Stomach (tissue), 9 donors: ENCODE data around the gene TMEM167B. TPM values are rescaled to one million over a fixed set of nuclear protein-coding genes. Genes with fewer than 3 reads are reported as not detected.

Source experiments
- DNase-seq, 2 donors: peaks; one replicate each; pipeline versions ENCODE4 v3.0.0 to v3.0.0-alpha.2; 2013 to 2019
- H3K27ac ChIP-seq, 5 donors: fragments of 200-600 bp in 4 of 5; sonication (generic) in 4 of 5; one replicate each; pipeline ENCODE4 v1.5.1; 2013 to 2019; ENCODE audit warnings: mild to moderate bottlenecking in 1 of 5, moderate library complexity in 1 of 5
- H3K27me3 ChIP-seq, 3 donors: fragments of 200-600 bp; sonication (generic); one replicate each; pipeline ENCODE4 v1.5.1; 2017 to 2019; ENCODE audit warnings: mixed run types in 1 of 3
- H3K36me3 ChIP-seq, 4 donors: fragments of 200-600 bp; sonication (generic); 1 replicate in 3 of 4; 2 replicates in 1 of 4; pipeline ENCODE4 v1.5.1; 2016 to 2019
- H3K4me1 ChIP-seq, 4 donors: fragments of 200-600 bp; sonication (generic); one replicate each; pipeline ENCODE4 v1.5.1; 2016 to 2019
- H3K4me3 ChIP-seq, 4 donors: fragments of 200-600 bp; sonication (generic) in 3 of 4; one replicate each; pipeline ENCODE4 v1.5.1; 2016 to 2019; ENCODE audit warnings: mild to moderate bottlenecking in 1 of 4
- H3K9me3 ChIP-seq, 4 donors: fragments of 200-600 bp; sonication (generic); one replicate each; pipeline ENCODE4 v1.5.1; 2016 to 2019
- CTCF ChIP-seq, 7 experiments: fragments of 450-650 bp in 4 of 7; fragments of 200-600 bp in 3 of 7; sonication (generic) in 3 of 7; IDR thresholded peaks; one replicate each; pipeline ENCODE4 v1.5.1; 2016 to 2019; ENCODE audit warnings: antibody characterized with exemption in 7 of 7, control low read depth in 2 of 7, mild to moderate bottlenecking in 1 of 7
- EP300 ChIP-seq: sonication (generic); formaldehyde crosslinking; IDR thresholded peaks from one replicate; pipeline ENCODE4 v1.6.1; 2017; ENCODE audit warnings: antibody characterized with exemption
- POLR2A ChIP-seq, 4 donors: fragments of 450-650 bp; IDR thresholded peaks; one replicate each; pipeline ENCODE4 v1.6.1; 2016; ENCODE audit warnings: antibody characterized with exemption in 4 of 4, control low read depth in 2 of 4, mild to moderate bottlenecking in 1 of 4, moderate library complexity in 1 of 4
- POLR2AphosphoS5 ChIP-seq, 3 donors: sonication (generic); formaldehyde crosslinking; IDR thresholded peaks; one replicate each; pipeline ENCODE4 v1.6.1; 2016; ENCODE audit warnings: antibody characterized with exemption in 3 of 3
- WGBS, 5 donors: extraction: QIAGEN DNeasy Blood & Tissue Kit in 3 of 5; methylation state at CpG; one replicate each; pipeline versions ENCODE4 v1.1.5 to v1.1.7; 2013 to 2018; 5-methylcytosine and 5-hydroxymethylcytosine counted together
- intact Hi-C: fragments of 100-400 bp; cut with DNase I; formaldehyde crosslinking; loops from one replicate; pipeline ENCODE4 v1.15.1; 2023; ENCODE audit warnings: low total_unique reads
- polyA plus RNA-seq, 3 donors: library from polyadenylated mRNA; stranded (reverse); fragments of 200-250 nt; gene quantifications; one replicate each; pipeline ENCODE4 v1.2.3, GENCODE V29; 2013
- total RNA-seq, 5 donors: library from RNA; depleted of rRNA; stranded (reverse); fragments of >200 nt; gene quantifications; one replicate each; pipeline versions ENCODE4 v1.1.0 to v1.2.3, GENCODE V29; 2014 to 2016
- donor health status: healthy with polysubstance abuse.
- donor health status: Bipolar disorder and iron deficiency.
- donor health status: healthy.

The TMEM167B gene
- total and polyA plus RNA-seq, 8 donors: 2.9 to 70.1 (median 26.9) TPM; not detected in 1

- Histone ChIP-seq H3K9me3 (no peaks in the 10 kb centered on the region), H3K36me3 (peaks cover 0 to 26% (median 22%) of the 10 kb centered on the region in 4 donors), H3K4me1 (peaks cover 9 to 37% (median 16%) of the 10 kb centered on the region in 4 donors), H3K27me3 (no peaks in the 10 kb centered on the region), H3K27ac (peak within 1 kb of the TSS; percentile 89 to 96 (median 91)), H3K4me3 (peak within 1 kb of the TSS; percentile 57 to 78 (median 68))
- WGBS, 5 donors: 5 to 7% (median 6%) methylated on average over 31 to 39 of the region's 39 CpGs
- peak; percentile 96 to 99 for DNase-seq
- TF ChIP-seq EP300 (no peak), POLR2A (IDR thresholded peaks at IDR 0.05) (peak in 2 of 4 donors; percentile 95), POLR2AphosphoS5 (IDR thresholded peaks at IDR 0.05) (peak; percentile 99 to 100 (median 100)), CTCF (IDR thresholded peaks at IDR 0.05) (peak in 4 of 7 experiments; percentile 25 to 62 (median 46))
- intact Hi-C loops: no loop called here
These were observed 14.8 kb upstream of the TMEM167B start, which contains the start of gene TAF13 for GRCh38 chr1:109075531-109076490. Gene TAF13, minus strand, starts transcription at chr1:109076003. Its CDS starts 56 bp downstream, at chr1:109075947.

- peaks cover 0 to 6% (median 6%) of the 10 kb centered on the region in 4 donors for H3K36me3 ChIP-seq
- no peaks in the 10 kb centered on the region for H3K27me3 ChIP-seq
- peaks cover 9 to 24% (median 16%) of the 10 kb centered on the region in 4 donors for H3K4me1 ChIP-seq
- no peak overlapping the region for H3K27ac ChIP-seq
- H3K9me3 ChIP-seq: no peaks in the 10 kb centered on the region
- no peak for DNase-seq
- TF ChIP-seq EP300: no peak
- TF ChIP-seq POLR2AphosphoS5 (IDR thresholded peaks at IDR 0.05): no peak
- TF ChIP-seq POLR2A (IDR thresholded peaks at IDR 0.05): no peak
- TF ChIP-seq CTCF (IDR thresholded peaks at IDR 0.05): no peak
- no peak overlapping the region for H3K4me3 ChIP-seq
- intact Hi-C loops: no loop called here
- WGBS, 5 donors: 82 to 100% (median 85%) methylated on average over 1 of the region's 1 CpG
These were observed 12.2 kb upstream of the TMEM167B start for GRCh38 chr1:109078317-109078716.

GRCh38 chr1:109079240-109079622 lies 11.3 kb upstream of the TMEM167B start:
- intact Hi-C loops: no loop called here
- DNase-seq: no peak
- TF ChIP-seq CTCF (IDR thresholded peaks at IDR 0.05): no peak
- no peak for TF ChIP-seq EP300
- TF ChIP-seq POLR2A (IDR thresholded peaks at IDR 0.05): no peak
- no peak for TF ChIP-seq POLR2AphosphoS5 (IDR thresholded peaks at IDR 0.05)

GRCh38 chr1:109080441-109081082 lies 10.0 kb upstream of the TMEM167B start:
- TF ChIP-seq POLR2A (IDR thresholded peaks at IDR 0.05) (no peak), POLR2AphosphoS5 (IDR thresholded peaks at IDR 0.05) (no peak), EP300 (no peak), CTCF (IDR thresholded peaks at IDR 0.05) (no peak)
- intact Hi-C loops: no loop called here
- Histone ChIP-seq H3K9me3 (no peaks in the 10 kb centered on the region), H3K36me3 (no peaks in the 10 kb centered on the region), H3K4me3 (no peak overlapping the region), H3K27ac (peak overlapping the region in 4 of 5 donors; percentile 41 to 66 (median 56)), H3K4me1 (peaks cover 0 to 6% (median 5%) of the 10 kb centered on the region in 4 donors), H3K27me3 (no peaks in the 10 kb centered on the region)
- WGBS, 5 donors: 83 to 92% (median 88%) methylated on average over 5 of the region's 5 CpGs
- DNase-seq: no peak

More at GRCh38 chr1:109079240-109079622, 11.3 kb upstream of the TMEM167B start:
- H3K4me1 ChIP-seq: peaks cover 9 to 18% (median 13%) of the 10 kb centered on the region in 4 donors
- H3K9me3 ChIP-seq: no peaks in the 10 kb centered on the region
- no peaks in the 10 kb centered on the region for H3K27me3 ChIP-seq
- 91 to 95% (median 94%) methylated on average over 2 of the region's 2 CpGs for WGBS, 5 donors
- H3K36me3 ChIP-seq: no peaks in the 10 kb centered on the region
- H3K4me3 ChIP-seq: no peak overlapping the region
- H3K27ac ChIP-seq: peak overlapping the region in 3 of 5 donors; percentile 56 to 66 (median 57)
